Raji (cell line): Measurements from ENCODE around the gene RAB39A.

Experiments used
- POLR2A ChIP-seq: IDR thresholded peaks from 2 replicates; pipeline ENCODE4 v1.6.1; 2011; ENCODE audit warnings: low read depth, low read length, control low read depth; ENCODE audit not compliant: insufficient read depth

RAB39A gene

GRCh38 chr11:107928046-107928766 lies at the start of gene RAB39A:
RAB39A (plus strand) TSS chr11:107928448; CDS start chr11:107928569, 121 bp downstream.
- 0 out of 2 replicates have a peak, but pooled peaks have one; percentile 29 for TF ChIP-seq POLR2A

- no peak for TF ChIP-seq POLR2A
Measured at GRCh38 chr11:107882095-107882820, 46.0 kb upstream of the RAB39A start.

- no peak for TF ChIP-seq POLR2A
Measured at GRCh38 chr11:107898270-107898669, 30.0 kb upstream of the RAB39A start.

GRCh38 chr11:107908211-107908610 lies 20.0 kb upstream of the RAB39A start:
- no peak for TF ChIP-seq POLR2A

GRCh38 chr11:107915229-107915628 lies 13.0 kb upstream of the RAB39A start:
- no peak for TF ChIP-seq POLR2A

- TF ChIP-seq POLR2A: no peak
Measured at GRCh38 chr11:107916671-107917241, 11.5 kb upstream of the RAB39A start.

GRCh38 chr11:107921997-107922396 lies 6.3 kb upstream of the RAB39A start:
- no peak for TF ChIP-seq POLR2A

GRCh38 chr11:107924306-107924705 lies 3.9 kb upstream of the RAB39A start:
- TF ChIP-seq POLR2A: no peak

- no peak for TF ChIP-seq POLR2A
Measured at GRCh38 chr11:107927559-107927958, 689 bp upstream of the RAB39A start.

GRCh38 chr11:107928767-107929507 lies 689 bp downstream of the RAB39A start:
- no peak for TF ChIP-seq POLR2A

GRCh38 chr11:107929611-107930200 lies 1.5 kb downstream of the RAB39A start:
- TF ChIP-seq POLR2A: no peak

GRCh38 chr11:107931206-107931605 lies 3.0 kb downstream of the RAB39A start:
- TF ChIP-seq POLR2A: no peak

GRCh38 chr11:107947904-107948303 lies 19.7 kb downstream of the RAB39A start:
- no peak for TF ChIP-seq POLR2A

- TF ChIP-seq POLR2A: no peak
Measured at GRCh38 chr11:107951155-107951554, 22.9 kb downstream of the RAB39A start.

- TF ChIP-seq POLR2A: no peak
Measured at GRCh38 chr11:107953446-107953845, 25.2 kb downstream of the RAB39A start.
